Neural crest cell (in vitro differentiated cells): ENCODE results near the gene MEG3. TPM values are rescaled to one million over a fixed set of nuclear protein-coding genes. Genes with fewer than 3 reads are reported as not detected.

Source experiments
- DNase-seq: peaks from one replicate; pipeline ENCODE4 v3.0.0; 2021; ENCODE audit warnings: low read depth, mixed read lengths, low spot score
- H3K27ac Mint-ChIP-seq: one replicate; pipeline ENCODE4 v1.8.0; 2021; ENCODE audit warnings: mild to moderate bottlenecking, mixed read lengths; ENCODE audit not compliant: unreplicated experiment
- H3K27me3 Mint-ChIP-seq: 2 replicates; pipeline ENCODE4 v1.8.0; 2021; ENCODE audit warnings: low read depth, mild to moderate bottlenecking, mixed read lengths
- H3K36me3 Mint-ChIP-seq: 2 replicates; pipeline ENCODE4 v1.8.0; 2021; ENCODE audit warnings: low read depth, mild to moderate bottlenecking, mixed read lengths
- H3K4me1 Mint-ChIP-seq: 2 replicates; pipeline ENCODE4 v1.8.0; 2021; ENCODE audit warnings: mixed read lengths
- H3K4me3 Mint-ChIP-seq: one replicate; pipeline ENCODE4 v1.8.0; 2021; ENCODE audit warnings: mild to moderate bottlenecking, mixed read lengths
- H3K9me3 Mint-ChIP-seq: 2 replicates; pipeline ENCODE4 v1.8.0; 2021; ENCODE audit warnings: mixed read lengths
- total RNA-seq: library from RNA; stranded (reverse); gene quantifications from 2 replicates; pipeline ENCODE4 v1.2.1, GENCODE V29; 2021
- TF ChIP-seq, protein P1 (sequence below): fragments of 200-600 bp; sonication (generic); conservative IDR thresholded peaks from 2 replicates; pipeline ENCODE4 v1.5.0; 2021; ENCODE audit warnings: antibody characterized with exemption, mild to moderate bottlenecking

MEG3 gene
- total RNA-seq, 1 donor from 2014 or later = 1.0 TPM

DNA sequence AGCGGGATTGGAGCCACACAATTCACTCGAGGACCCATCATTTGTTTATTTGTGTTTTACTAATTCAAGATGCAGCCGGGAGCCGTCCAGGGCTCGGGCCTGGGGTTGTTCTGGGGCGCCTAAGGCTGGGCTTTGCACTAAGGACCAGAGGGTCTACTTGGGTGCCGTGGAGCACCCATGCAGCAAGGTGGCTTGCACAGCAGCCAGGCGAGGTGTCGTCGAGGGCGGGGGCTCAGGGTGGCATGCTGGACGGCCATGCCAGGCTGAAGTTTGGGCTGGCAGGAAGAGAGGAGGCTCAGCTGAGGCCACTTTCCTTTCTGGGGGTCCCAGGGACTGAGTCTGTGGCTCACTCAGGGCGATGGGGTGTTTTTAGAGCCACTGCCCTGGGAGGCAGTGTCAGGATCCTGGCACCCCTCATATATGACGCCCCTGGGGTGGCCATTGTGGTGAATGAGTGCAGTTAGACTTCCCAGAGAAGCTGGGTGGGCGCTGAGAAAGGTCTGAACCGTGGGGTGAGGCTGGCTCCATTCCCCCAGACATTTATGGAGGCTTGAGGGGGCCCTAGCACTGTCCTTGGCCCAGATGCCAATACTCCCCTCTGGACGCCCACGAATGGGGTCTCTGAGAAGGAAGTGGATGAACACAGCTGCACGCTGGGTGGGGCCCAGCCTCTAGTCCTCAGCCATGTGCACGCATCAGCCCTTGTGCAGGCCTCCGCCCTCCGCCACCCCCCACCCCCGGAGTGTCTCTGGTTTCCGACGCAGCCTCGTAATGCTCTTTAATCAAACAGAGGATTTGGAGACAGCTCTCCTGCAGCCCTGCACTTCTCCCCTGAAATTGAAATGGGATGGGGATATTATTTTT lies 11.3 kb downstream of the MEG3 start:
- no peak for DNase-seq
- Mint-ChIP-seq H3K4me1 (peaks cover 61% of the 10 kb centered on the region), H3K27me3 (peaks cover 5% of the 10 kb centered on the region), H3K4me3 (peak overlapping the region; percentile 71), H3K27ac (no peak overlapping the region), H3K36me3 (no peaks in the 10 kb centered on the region), H3K9me3 (no peaks in the 10 kb centered on the region)
- TF ChIP-seq, protein P1, sequence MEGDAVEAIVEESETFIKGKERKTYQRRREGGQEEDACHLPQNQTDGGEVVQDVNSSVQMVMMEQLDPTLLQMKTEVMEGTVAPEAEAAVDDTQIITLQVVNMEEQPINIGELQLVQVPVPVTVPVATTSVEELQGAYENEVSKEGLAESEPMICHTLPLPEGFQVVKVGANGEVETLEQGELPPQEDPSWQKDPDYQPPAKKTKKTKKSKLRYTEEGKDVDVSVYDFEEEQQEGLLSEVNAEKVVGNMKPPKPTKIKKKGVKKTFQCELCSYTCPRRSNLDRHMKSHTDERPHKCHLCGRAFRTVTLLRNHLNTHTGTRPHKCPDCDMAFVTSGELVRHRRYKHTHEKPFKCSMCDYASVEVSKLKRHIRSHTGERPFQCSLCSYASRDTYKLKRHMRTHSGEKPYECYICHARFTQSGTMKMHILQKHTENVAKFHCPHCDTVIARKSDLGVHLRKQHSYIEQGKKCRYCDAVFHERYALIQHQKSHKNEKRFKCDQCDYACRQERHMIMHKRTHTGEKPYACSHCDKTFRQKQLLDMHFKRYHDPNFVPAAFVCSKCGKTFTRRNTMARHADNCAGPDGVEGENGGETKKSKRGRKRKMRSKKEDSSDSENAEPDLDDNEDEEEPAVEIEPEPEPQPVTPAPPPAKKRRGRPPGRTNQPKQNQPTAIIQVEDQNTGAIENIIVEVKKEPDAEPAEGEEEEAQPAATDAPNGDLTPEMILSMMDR = no peak

DNA sequence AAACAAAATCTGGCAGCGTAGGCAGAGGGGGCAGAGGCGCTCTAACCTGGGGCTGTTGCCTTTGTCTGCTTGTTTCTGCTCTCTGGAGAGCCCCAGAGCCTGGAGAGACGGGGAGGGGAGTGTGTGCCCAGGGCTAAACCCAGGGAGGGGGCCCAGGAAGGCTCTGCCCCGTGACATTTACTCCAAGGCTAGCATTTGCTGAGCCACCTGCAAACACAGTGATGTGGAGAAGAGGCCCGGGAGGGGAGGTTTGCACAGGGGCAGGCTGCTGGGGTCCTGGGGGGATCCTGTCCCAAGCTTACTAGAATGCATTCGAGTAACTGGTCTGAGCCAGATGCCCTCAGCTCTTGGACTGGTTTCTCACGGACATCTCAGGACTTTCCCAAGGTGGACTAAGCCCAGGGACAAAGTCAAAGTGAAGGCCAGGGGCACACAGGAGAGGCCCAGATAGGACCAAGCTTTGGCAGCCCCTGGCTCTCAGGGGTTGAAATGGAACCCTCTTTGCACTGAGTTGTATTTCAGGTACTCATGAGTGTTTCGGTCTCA lies 12.0 kb downstream of the MEG3 start:
- H3K4me1 Mint-ChIP-seq = peaks cover 61% of the 10 kb centered on the region
- TF ChIP-seq, protein P1 = no peak
- no peaks in the 10 kb centered on the region for H3K9me3 Mint-ChIP-seq
- no peak for DNase-seq
- peaks cover 5% of the 10 kb centered on the region for H3K27me3 Mint-ChIP-seq
- peak overlapping the region; percentile 71 for H3K4me3 Mint-ChIP-seq
- H3K27ac Mint-ChIP-seq = no peak overlapping the region
- H3K36me3 Mint-ChIP-seq = no peaks in the 10 kb centered on the region

DNA sequence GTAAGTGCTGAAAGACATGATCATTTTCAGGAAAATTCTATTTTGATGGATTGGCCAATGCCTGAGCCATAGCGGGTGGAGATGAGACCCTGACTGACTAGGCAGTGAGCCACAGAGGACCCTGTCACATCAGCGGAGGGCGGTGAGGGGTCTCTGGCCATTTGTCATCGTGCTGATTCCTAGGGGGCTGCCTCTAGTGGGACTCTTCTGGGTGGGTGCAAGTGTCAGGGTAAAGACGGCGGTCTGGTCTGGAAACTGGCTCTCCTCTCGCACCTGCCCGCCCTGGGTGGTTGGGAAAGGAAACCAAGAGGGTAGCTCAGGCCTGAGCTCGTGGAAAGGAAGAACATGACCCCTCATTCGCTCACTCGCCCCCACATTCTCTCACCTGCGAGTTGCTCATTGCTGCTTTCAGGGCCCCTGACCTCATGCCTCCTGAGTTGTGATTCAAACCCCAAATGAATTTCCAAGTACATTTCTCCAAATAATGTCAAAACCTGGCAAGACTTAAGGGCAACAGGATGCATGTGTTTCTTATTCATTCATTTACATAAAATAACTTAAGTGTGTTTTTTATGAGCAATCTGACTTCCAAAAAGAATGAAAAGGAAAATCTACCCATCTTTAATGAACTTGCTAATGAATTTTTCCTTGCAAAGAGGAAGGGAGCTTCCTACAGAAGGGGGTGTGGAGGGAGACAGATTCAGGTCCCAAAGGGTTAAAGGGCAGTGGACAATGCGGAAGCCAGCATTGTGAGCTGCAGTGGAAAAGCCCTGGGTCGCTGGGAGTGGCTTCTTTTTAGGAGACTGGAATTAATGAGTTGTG lies 12.8 kb downstream of the MEG3 start:
- DNase-seq = no peak
- Mint-ChIP-seq H3K27me3 (peaks cover 5% of the 10 kb centered on the region), H3K36me3 (no peaks in the 10 kb centered on the region), H3K4me3 (peak overlapping the region; percentile 69), H3K9me3 (no peaks in the 10 kb centered on the region), H3K4me1 (peaks cover 62% of the 10 kb centered on the region), H3K27ac (peak overlapping the region; percentile 69)
- TF ChIP-seq, protein P1 = no peak

DNA sequence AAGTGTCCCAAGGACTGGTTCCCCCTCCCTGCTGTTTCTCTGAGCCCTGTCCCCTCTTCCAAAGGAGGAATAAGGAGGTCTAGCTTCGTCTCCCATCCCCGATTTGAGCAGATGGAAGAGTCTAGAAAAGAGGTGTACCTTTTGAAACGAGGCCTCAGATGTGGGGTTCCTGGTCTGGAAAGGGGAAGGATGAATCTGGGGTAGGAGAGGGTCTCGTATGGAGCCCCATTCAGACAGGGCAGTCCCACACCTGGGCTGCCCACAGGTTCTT lies 13.3 kb downstream of the MEG3 start:
- peaks cover 5% of the 10 kb centered on the region for H3K27me3 Mint-ChIP-seq
- no peaks in the 10 kb centered on the region for H3K36me3 Mint-ChIP-seq
- H3K4me3 Mint-ChIP-seq = peak overlapping the region; percentile 69
- TF ChIP-seq, protein P1 = no peak
- no peaks in the 10 kb centered on the region for H3K9me3 Mint-ChIP-seq
- DNase-seq = no peak
- peaks cover 60% of the 10 kb centered on the region for H3K4me1 Mint-ChIP-seq
- H3K27ac Mint-ChIP-seq = peak overlapping the region; percentile 39

DNA sequence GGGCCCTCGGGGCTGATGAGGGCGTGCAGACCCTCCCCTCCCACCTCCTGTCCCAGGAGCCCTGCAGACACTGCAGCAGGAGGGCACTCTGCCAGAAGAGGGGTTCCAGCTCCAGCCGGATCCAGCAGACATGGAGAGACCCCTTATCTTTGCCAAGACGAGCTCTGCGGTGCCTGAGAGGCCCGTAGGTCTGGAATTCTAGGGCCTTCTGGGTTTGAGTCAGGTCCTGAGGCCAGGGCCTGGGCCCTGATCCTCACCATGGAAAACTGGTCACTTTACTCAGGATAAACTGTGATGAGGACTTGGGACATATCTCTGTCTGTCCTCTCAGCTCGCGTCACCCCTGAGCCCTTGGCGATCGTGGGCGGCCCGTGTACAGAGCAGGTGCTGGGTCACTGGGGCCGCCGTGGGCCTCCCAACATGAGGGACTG lies 13.8 kb downstream of the MEG3 start:
- no peaks in the 10 kb centered on the region for H3K9me3 Mint-ChIP-seq
- peak overlapping the region; percentile 77 for H3K4me3 Mint-ChIP-seq
- peak overlapping the region; percentile 78 for H3K27ac Mint-ChIP-seq
- H3K36me3 Mint-ChIP-seq = no peaks in the 10 kb centered on the region
- TF ChIP-seq, protein P1 = no peak
- no peak for DNase-seq
- peaks cover 64% of the 10 kb centered on the region for H3K4me1 Mint-ChIP-seq
- H3K27me3 Mint-ChIP-seq = peaks cover 5% of the 10 kb centered on the region
